Mammary epithelial cell (primary cell): Measurements from ENCODE around the gene PPM1J.

Experiments used
- CTCF ChIP-seq, 2 donors: IDR thresholded peaks in 1 of 2; conservative IDR thresholded peaks in 1 of 2; 2 replicates each; pipeline ENCODE4 v1.5.1; 2011 to 2012; ENCODE audit warnings: inconsistent platforms in 2 of 2, low read length in 2 of 2, mild to moderate bottlenecking in 2 of 2, control low read depth in 1 of 2, low read depth in 1 of 2; ENCODE audit not compliant: insufficient read depth in 1 of 2; ENCODE audit errors: extremely low read depth in 1 of 2
- EZH2 ChIP-seq: IDR thresholded peaks from 2 replicates; pipeline ENCODE4 v1.6.1; 2012; ENCODE audit warnings: low read length, inconsistent platforms, borderline replicate concordance

- TF ChIP-seq CTCF (conservative IDR thresholded peaks at IDR 0.05 in 1 of 2, IDR thresholded peaks at IDR 0.05 in 1 of 2; ENCODE audit: extremely low read depth in 1 of 2, insufficient read depth in 1 of 2, low read depth in 1 of 2, low read length in 2 of 2) (no peak), EZH2 (no peak)
Observed at GRCh38 chr1:112692681-112693080, 22.5 kb downstream of the PPM1J start.
